Suppressor macrophage (primary cell): ENCODE results near the gene SURF6.
A peak's percentile ranks its signal among the peaks of the same experiment; 100 is the strongest.
"Not testable (repeated sequence)": the region's sequence is repeated elsewhere in the genome, so short reads cannot be mapped to it uniquely, and the experiment has no call there.

ENCODE experiments used
- DNase-seq, 4 experiments: peaks; one replicate each; pipeline ENCODE4 v3.0.0-alpha.2; 2020 to 2022

SURF6 gene

DNA sequence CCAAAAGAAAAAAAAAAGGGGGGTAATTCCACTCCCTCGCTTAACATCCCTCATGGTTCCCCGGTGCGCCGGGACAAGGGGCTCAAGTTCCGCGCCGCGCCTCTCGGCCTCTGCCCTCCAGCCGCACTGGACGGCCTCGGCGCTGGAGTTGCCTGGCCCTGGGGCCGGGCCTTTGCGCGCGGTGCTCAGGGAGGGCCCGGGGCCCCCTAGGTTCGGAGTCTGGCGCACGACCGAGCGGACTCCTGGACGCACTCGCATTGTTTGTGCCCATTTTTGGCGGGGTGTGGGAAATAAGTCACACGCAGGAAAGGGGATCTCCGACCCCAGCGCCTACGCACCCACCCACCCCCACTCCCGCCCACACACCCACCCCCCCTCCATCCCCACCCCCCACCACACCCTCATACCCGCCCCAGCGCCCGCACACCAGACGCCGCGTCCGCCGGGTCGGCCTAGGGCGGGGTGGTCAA lies 11.6 kb upstream of the SURF6 start:
- peak; percentile 47 to 69 (median 56) for DNase-seq

DNA sequence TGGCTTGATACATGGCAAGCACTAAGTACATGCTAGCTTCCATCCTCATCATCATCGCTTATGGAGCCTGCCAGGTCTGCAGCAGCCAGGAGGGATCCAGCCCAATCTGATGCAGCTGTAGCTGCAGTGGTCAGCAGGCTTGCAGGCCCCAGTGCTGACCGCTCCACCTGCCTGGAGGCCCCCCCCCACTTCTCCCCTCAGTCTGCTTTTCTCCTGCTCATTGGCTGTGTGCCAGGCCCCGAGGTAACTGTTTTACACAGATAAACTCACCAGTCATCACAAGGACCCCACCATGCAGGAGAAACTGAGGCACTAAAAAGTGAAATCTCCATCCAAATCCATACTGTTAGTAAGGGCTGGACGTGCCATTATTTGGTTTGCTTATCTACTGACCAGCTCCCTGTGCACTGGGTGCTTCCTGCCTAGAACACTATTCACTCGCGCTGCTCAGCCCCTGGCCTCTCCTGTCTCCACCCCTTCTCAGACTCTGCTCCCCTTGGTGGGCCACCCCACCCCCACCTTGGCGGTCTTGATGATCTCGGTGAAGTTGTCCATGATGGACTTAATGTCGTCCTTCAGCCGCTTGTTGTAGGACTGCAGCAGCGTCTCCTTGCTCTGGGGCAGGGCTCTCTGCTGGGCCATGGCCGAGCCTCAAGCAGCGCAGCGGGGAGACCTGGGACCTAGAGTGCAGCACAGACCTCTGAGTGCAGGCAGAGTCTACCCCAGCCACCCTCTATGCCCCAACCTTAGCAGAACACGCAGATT lies 10.2 kb upstream of the SURF6 start:
- DNase-seq, result no peak

DNA sequence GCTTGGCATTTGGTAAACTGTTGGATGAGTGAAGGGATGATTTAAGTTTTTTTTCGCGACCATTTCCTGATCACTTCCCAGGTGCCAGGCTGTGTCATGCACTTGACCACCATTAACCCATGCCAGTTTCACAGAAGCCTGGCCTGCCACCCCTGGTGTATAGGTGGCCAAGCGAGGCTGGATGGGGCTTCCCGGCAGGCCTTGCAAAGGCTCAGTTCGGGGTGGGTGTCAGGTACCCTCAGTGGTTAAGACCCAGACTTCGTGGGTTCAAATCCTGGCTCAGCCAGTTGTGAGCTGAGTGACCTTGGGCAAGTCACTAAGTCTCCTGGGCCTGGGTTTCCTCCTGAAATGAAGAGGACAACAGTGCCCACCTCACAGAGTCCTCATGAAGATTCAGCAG lies 9.6 kb upstream of the SURF6 start:
- no peak for DNase-seq

DNA sequence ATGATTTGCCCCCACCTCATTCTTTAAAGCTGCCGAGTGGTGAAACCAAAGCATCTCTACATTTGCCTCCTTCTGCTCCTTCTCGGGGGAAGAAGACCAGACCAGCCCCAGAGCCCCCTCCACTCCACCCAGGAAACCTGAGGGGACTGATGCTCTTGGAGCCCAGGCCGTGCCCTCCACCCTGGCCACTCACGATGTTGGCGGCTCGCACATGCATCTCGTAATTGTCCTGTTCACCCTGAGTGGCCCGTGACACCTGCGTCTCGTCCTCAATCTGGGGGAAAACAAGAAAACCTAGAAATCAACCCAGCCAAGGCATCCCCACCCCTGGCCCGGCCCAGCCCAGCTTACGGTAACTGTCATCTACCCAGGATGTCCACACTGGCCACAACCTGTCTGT lies 9.0 kb upstream of the SURF6 start:
- DNase-seq, result no peak

- no peak for DNase-seq
These were observed 8.1 kb upstream of the SURF6 start for GRCh38 chr9:133344071-133344470.

DNA sequence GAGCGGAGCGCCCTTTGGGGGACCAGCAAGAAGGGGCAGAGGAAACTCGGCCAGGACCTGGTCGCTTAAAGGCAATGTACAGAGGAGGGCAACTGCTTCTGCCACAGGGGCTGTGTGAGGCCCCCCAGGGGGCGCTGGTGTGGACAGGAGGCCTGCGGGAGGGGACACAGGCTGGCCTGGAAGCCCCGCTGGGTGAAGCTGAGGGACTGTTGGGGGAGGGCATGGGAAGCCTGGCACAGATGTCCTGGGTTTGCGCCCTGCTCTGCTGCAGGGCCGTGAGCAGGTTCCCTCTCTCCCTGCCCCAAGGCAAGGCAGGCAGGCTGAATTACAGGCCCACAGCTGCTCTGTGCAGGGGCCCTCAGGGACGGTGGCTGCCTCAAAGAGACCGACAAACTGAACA lies 6.6 kb upstream of the SURF6 start:
- no peak for DNase-seq

- no peak for DNase-seq
These were observed 6.0 kb upstream of the SURF6 start for GRCh38 chr9:133342069-133342406.

DNA sequence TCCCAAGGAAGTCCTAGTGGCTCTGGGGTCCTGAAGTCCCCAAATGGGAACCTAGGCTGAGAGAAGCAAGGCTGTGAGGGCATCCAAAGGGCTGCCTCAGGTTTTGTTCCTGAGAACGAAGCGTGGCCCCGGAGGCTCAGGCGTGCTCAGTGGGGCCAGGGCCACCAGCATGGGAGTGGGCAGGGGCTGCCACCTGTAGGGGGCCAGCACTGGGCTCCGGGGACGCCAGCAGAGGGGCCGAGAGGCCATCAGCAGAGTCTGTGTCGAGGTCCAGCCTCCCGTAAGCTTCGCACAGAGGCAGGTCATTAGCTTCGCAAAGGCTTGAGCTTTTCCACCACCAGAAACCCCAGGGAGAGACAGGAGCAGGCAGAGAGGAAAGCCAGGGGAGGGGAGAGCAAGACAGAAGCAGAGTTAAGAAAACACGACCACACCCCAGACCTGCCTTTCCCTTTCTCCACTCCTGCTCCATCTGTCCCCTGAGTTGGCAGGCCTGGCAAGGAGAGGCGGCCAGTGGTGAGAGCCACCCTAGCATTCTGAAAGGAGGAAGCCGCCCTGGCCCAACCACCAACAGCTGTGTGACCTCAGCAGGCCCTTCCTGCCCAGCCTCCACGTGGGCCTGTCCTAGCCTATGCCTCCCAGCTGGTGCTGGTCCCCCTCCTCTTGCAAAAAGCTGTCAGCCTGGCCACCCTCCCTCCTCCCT lies 5.5 kb upstream of the SURF6 start:
- DNase-seq, result peak; percentile 86 to 94 (median 92)

- peak in 1 of 4 experiments; percentile 32 for DNase-seq
These were observed 4.9 kb upstream of the SURF6 start for GRCh38 chr9:133340916-133341315.

DNA sequence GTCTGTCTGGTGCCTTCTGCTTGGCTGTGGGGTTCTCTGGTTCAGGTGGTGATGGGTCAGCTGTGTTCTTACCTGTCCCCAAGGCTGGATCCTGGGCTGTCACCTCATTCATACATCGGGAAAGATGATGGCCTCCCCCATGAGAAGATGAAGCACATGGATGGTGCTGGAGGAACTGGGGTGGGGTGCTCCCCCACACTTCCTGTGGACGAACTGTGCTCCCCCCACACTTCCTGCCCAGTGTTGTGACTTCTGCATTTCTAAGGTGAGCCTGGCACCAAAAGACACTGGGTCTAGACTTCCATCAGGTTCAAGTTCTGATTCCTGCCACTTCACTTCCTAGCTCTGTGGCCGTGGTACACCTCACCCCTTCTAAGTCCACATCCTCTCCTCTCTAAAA lies 4.3 kb upstream of the SURF6 start:
- DNase-seq, result peak; percentile 36 to 70 (median 54)

GRCh38 chr9:133339641-133340040 lies 3.7 kb upstream of the SURF6 start:
- DNase-seq, result no peak

- DNase-seq, result not testable (repeated sequence)
These were observed 1.1 kb downstream of the SURF6 start for GRCh38 chr9:133334888-133335287.

- DNase-seq, result no peak
These were observed 1.8 kb downstream of the SURF6 start for GRCh38 chr9:133334161-133334560.

DNA sequence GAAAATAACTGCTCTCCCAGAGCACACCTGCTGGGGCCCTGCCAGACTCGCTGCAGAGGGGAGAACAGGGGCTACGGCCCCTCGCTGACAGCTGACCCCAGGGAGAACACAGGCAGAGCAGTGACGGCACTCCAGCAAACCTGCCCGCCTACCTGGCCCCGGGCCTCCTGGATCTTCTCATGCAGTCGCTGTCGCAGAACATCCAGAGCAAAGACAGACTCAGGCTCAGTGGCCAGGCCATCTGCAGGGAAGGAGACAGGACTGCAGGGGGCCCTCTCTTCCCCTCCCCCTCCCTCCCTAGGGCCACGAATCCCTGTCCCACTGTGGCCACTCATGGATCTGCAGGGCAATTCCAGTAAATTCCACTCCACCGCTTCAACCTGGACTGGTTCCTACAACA lies 2.4 kb downstream of the SURF6 start:
- no peak for DNase-seq

DNA sequence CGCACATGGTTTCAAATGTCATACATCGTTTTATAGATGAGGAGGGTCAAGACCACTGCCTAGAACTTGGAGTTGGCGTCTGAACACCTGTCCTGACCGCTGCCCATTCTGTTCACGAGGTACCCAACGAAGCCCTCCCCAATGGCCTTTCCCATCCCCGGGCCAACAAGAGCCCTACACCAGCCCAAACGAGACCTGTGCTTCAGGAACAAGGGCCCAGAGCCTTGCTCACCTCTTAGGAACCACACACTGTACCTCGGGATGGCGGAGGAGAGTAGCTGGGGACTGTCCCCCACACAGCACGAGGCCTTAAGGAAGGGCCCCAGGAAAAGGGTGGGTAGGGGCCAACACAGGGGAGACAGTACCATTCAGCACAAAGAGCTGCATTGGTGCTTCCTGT lies 3.0 kb downstream of the SURF6 start:
- no peak for DNase-seq

- no peak for DNase-seq
These were observed 3.6 kb downstream of the SURF6 start for GRCh38 chr9:133332381-133332730.

DNA sequence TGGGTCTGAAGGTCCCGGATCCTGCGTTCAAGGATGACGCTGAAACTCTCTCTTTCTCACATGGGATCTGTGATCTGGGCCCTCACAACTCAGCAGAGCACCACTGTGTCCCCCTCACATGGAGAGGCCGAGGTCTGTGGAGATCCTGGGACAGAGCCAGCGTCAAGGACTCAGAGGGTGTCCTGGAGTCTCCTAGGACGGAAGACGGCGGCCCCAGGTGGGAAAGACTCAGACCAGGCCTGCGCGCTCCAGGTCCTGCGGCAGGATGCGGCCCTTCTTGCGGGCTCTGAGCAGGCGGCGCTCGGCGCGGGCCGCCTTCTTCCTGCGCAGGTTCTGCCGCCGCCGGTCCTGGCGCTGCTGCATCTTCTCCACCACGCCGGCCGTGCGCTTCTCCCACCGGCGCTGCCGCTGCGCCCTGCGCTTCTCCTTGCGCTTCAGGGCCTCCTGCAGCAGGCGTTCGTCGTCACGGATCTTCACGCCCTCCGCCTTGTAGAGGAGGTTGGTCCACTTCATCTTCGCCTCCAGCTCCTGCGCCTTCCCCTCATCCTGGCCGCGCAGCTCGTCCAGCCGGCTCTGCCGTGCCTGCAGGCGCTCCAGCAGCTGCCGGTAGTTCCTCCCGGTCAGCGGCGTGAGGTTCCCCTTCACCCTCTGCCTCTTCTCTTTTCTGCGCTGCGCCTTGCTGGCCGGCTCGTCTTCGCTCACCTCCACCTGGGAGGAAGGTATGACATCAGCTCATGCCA lies 4.2 kb downstream of the SURF6 start:
- no peak for DNase-seq

DNA sequence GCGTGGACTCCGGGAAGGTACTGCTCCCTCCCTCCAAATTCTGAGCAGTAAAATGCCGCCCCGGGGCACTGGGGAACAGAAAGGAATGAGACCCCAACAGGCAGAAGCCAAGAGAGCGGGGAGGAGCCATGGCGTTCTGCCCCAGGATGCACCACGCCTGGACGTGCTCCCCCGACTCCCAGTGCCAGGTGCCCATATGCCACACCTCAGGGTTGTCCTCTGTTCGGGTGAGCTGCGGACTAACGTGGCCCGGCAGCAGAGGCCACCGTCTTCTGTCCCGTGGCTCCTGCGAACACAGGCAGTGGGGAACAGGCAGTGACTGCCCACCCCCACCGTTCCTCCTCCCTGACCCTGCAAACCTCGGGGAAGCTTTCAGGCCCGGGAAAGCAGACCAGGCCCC lies 4.8 kb downstream of the SURF6 start:
- no peak for DNase-seq

- not testable (repeated sequence) for DNase-seq
These were observed 6.5 kb downstream of the SURF6 start for GRCh38 chr9:133329306-133330156.

- DNase-seq, result no peak
These were observed 8.0 kb downstream of the SURF6 start for GRCh38 chr9:133327834-133328484.

DNA sequence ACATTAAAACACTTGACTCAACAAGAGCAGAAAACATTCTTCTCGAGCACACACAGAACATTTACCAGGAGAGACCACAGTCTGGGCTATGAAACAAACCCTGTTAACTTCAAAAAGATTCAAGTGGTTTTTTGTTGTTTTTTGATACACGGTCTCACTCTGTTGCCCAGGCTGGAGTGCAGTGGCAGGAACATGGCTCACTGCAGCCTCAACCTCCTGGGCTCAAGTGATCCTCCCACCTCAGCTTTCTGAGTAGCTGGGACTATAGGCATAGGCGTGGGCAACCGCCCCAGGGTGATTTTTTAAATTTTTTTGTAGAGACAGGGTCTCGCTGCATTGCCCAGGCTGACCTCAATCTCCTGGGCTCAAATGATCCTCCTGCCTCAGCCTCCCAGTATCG lies 9.0 kb downstream of the SURF6 start:
- DNase-seq, result not testable (repeated sequence)
